GM20000 (cell line): Measurements from ENCODE around the gene FOXA1.

ENCODE experiments used
- DNase-seq: peaks from one replicate; pipeline ENCODE4 v3.0.0; 2012; ENCODE audit warnings: low spot score
- TF ChIP-seq, protein P1 (sequence below): IDR thresholded peaks from 2 replicates; pipeline ENCODE4 v1.5.1; 2012; ENCODE audit warnings: mild to moderate bottlenecking, control low read depth; ENCODE audit errors: extremely low read depth, missing control alignments

The FOXA1 gene

GRCh38 chr14:37597538-37597913, 2.5 kb upstream of the FOXA1 start:
- TF ChIP-seq, protein P1, sequence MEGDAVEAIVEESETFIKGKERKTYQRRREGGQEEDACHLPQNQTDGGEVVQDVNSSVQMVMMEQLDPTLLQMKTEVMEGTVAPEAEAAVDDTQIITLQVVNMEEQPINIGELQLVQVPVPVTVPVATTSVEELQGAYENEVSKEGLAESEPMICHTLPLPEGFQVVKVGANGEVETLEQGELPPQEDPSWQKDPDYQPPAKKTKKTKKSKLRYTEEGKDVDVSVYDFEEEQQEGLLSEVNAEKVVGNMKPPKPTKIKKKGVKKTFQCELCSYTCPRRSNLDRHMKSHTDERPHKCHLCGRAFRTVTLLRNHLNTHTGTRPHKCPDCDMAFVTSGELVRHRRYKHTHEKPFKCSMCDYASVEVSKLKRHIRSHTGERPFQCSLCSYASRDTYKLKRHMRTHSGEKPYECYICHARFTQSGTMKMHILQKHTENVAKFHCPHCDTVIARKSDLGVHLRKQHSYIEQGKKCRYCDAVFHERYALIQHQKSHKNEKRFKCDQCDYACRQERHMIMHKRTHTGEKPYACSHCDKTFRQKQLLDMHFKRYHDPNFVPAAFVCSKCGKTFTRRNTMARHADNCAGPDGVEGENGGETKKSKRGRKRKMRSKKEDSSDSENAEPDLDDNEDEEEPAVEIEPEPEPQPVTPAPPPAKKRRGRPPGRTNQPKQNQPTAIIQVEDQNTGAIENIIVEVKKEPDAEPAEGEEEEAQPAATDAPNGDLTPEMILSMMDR, result no peak
- no peak for DNase-seq

- DNase-seq, result no peak
- TF ChIP-seq, protein P1, result no peak
These were observed 1.9 kb upstream of the FOXA1 start for GRCh38 chr14:37596790-37597472.

- peak; percentile 61 for DNase-seq
- TF ChIP-seq, protein P1, result no peak
These were observed 966 bp upstream of the FOXA1 start for GRCh38 chr14:37595809-37596621.

- TF ChIP-seq, protein P1, result no peak
- DNase-seq, result no peak
These were observed 645 bp downstream of the FOXA1 start for GRCh38 chr14:37594238-37594970.

- TF ChIP-seq, protein P1, result no peak
- DNase-seq, result no peak
These were observed 1.4 kb downstream of the FOXA1 start for GRCh38 chr14:37593511-37594237.

- DNase-seq, result no peak
- TF ChIP-seq, protein P1, result no peak
These were observed 2.3 kb downstream of the FOXA1 start for GRCh38 chr14:37592482-37593408.
